Neutrophil (primary cell): Measurements from ENCODE around the gene NKD1.

Experiments
- H3K27ac ChIP-seq: fragments of 200-600 bp; sonication (generic); 2 replicates; pipeline ENCODE4 v1.5.1; 2016; ENCODE audit warnings: mild to moderate bottlenecking, moderate library complexity
- H3K27me3 ChIP-seq: fragments of 200-600 bp; sonication (generic); 2 replicates; pipeline ENCODE4 v1.6.0; 2016; ENCODE audit warnings: mild to moderate bottlenecking
- H3K36me3 ChIP-seq: fragments of 200-600 bp; sonication (generic); 2 replicates; pipeline ENCODE4 v1.5.1; 2017
- H3K4me1 ChIP-seq, 2 experiments: fragments of 200-600 bp in 1 of 2; sonication (generic) in 1 of 2; 1 replicate in 1 of 2; 2 replicates in 1 of 2; pipeline versions ENCODE4 v1.5.1 to v1.6.1; 2013 to 2016; ENCODE audit warnings: low read depth in 1 of 2, low read length in 1 of 2, mild to moderate bottlenecking in 1 of 2, moderate library complexity in 1 of 2; ENCODE audit not compliant: control insufficient read depth in 1 of 2, insufficient read depth in 1 of 2
- H3K4me3 ChIP-seq, 2 experiments: fragments of 200-600 bp in 1 of 2; sonication (generic) in 1 of 2; 1 replicate in 1 of 2; 2 replicates in 1 of 2; pipeline ENCODE4 v1.5.1; 2013 to 2016; ENCODE audit warnings: low read depth in 1 of 2, low read length in 1 of 2, mild to moderate bottlenecking in 1 of 2, moderate library complexity in 1 of 2
- H3K9me3 ChIP-seq: fragments of 200-600 bp; sonication (generic); 2 replicates; pipeline ENCODE4 v1.5.1; 2016
- CTCF ChIP-seq: fragments of 200-600 bp; sonication (generic); IDR thresholded peaks from 2 replicates; pipeline ENCODE4 v1.5.1; 2016; ENCODE audit warnings: antibody characterized with exemption

NKD1 gene

GRCh38 chr16:50602126-50602525 lies 53.9 kb downstream of the NKD1 start:
- H3K4me3 ChIP-seq: no peak overlapping the region
- no peak for TF ChIP-seq CTCF
- H3K4me1 ChIP-seq: no peaks in the 10 kb centered on the region
- H3K27ac ChIP-seq: no peak overlapping the region
- no peaks in the 10 kb centered on the region for H3K27me3 ChIP-seq
- H3K9me3 ChIP-seq: no peaks in the 10 kb centered on the region
- no peaks in the 10 kb centered on the region for H3K36me3 ChIP-seq

- H3K36me3 ChIP-seq: no peaks in the 10 kb centered on the region
- H3K27ac ChIP-seq: no peak overlapping the region
- no peak overlapping the region for H3K4me3 ChIP-seq
- no peaks in the 10 kb centered on the region for H3K27me3 ChIP-seq
- no peaks in the 10 kb centered on the region for H3K9me3 ChIP-seq
- H3K4me1 ChIP-seq: no peaks in the 10 kb centered on the region
- TF ChIP-seq CTCF: no peak
Observed at GRCh38 chr16:50602531-50603205, 54.5 kb downstream of the NKD1 start.

- no peak for TF ChIP-seq CTCF
- H3K4me1 ChIP-seq: no peaks in the 10 kb centered on the region
- H3K27ac ChIP-seq: no peak overlapping the region
Observed at GRCh38 chr16:50603206-50604064, 55.2 kb downstream of the NKD1 start.

GRCh38 chr16:50604065-50604418 lies 55.8 kb downstream of the NKD1 start:
- Histone ChIP-seq H3K27me3 (no peaks in the 10 kb centered on the region), H3K4me3 (no peak overlapping the region), H3K4me1 (no peaks in the 10 kb centered on the region), H3K36me3 (no peaks in the 10 kb centered on the region), H3K27ac (no peak overlapping the region), H3K9me3 (no peaks in the 10 kb centered on the region)
- no peak for TF ChIP-seq CTCF

More at GRCh38 chr16:50603206-50604064, 55.2 kb downstream of the NKD1 start:
- H3K36me3 ChIP-seq: no peaks in the 10 kb centered on the region
- no peak overlapping the region for H3K4me3 ChIP-seq
- H3K27me3 ChIP-seq: no peaks in the 10 kb centered on the region
- H3K9me3 ChIP-seq: no peaks in the 10 kb centered on the region

- Histone ChIP-seq H3K36me3 (no peaks in the 10 kb centered on the region), H3K4me1 (no peaks in the 10 kb centered on the region), H3K4me3 (no peak overlapping the region), H3K9me3 (no peaks in the 10 kb centered on the region), H3K27ac (no peak overlapping the region), H3K27me3 (no peaks in the 10 kb centered on the region)
- no peak for TF ChIP-seq CTCF
Observed at GRCh38 chr16:50604610-50605009, 56.4 kb downstream of the NKD1 start.
